Activated CD8-positive, alpha-beta memory T cell treated with anti-CD3 and anti-CD28 coated beads, Interleukin-2, amount 50 U/mL, for 1 hour (primary cell): ENCODE results near the gene JMJD1C.
"Not testable (repeated sequence)": the region's sequence is repeated elsewhere in the genome, so short reads cannot be mapped to it uniquely, and the experiment has no call there.

Source experiments
- DNase-seq: peaks from one replicate; pipeline ENCODE4 v3.0.0-alpha.2; 2020; ENCODE audit errors: extremely low read depth

Gene JMJD1C

DNA sequence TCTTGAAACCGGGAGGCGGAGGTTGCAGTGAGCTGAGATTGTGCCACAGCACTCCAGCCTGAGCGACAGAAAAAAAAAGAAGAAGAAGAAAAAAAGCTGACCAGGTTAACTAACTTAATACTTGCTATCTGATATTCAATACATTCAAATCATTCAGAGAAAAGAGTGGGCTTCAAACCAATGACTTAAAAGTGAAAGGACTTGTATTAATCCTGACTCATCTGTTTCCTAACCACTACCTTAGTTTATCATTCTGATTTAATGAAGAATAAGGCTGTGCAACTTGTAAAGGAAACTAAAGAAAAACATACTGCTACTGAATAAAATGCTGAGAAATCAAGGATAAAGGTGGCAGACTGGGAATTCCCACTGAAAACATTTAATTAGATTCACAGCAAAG lies 204.3 kb downstream of the JMJD1C start:
- DNase-seq, result no peak

- no peak for DNase-seq
These were observed 204.9 kb downstream of the JMJD1C start for GRCh38 chr10:63260860-63261251.

GRCh38 chr10:63260103-63260859 lies 205.5 kb downstream of the JMJD1C start:
- no peak for DNase-seq

- no peak for DNase-seq
These were observed 206.7 kb downstream of the JMJD1C start for GRCh38 chr10:63258920-63259678.

DNA sequence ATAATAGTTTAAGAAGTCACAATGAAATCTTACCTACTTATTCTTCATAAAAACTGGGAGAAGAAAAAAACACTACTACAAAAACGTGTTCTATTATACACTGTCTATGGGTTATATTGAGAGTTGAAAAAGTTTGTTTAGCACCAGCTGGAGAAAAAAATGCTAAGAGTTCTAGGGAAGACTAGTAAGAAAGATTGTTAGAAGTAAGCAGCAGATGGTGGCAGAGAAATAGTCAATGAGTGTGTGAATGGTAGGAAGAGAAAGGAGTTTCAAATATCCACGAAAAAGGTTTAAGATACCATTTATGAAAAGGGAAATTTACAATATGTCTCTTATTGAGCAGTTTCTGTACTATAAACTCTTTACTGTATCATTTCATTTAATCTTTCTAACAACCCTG lies 208.0 kb downstream of the JMJD1C start:
- no peak for DNase-seq

DNA sequence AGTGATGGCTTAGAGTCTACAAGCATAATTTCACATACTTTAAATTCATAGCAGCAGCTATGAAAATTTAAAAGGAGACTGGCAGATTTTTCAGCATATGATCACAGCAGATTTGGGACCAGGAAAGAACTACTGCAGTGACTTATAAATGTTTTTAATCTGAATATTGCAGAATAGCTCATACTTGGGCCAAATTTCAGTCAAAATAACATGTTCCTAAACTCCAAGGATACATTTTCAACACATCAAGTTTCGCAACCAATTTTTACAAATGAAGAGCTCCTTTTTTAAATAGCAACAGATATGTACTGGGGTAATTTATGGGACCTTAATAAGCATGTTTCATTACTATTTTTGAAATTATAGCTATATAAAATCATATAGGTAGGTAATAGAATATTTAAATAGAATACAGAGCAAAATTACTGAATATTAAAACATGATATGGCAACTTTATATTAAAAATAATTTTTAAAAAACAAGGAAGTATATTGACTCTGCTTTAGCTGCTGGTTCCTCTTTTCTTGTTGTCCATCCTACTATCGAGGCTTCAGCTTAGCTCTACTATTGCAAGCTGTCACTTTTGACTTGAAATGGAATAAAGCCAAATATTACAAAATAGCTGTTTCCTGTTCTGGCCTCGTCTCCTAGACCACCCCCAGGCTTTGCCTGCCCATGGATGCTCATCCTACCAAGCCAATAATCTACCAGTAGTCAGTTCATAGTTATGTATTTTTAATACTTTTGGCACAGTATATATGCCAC lies 209.6 kb downstream of the JMJD1C start:
- DNase-seq, result no peak

DNA sequence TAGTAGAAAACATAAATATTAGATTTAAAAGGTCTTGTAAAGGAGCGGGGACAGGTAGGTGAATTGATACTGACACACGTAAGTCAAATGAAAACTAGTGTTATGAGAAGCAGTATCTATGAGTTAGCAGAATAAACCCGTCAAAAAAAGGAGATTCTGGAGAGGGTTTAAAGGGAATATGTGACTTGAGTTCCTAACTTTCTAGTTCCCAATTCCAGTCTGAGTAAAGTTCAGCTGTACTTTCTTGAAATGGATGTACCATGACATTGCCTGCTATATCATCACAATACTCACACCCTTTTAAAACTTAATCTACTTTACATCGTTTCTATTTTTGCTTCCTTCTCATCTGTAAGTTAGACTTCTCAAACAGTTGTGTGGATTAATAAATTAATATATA lies 210.5 kb downstream of the JMJD1C start:
- DNase-seq, result no peak

DNA sequence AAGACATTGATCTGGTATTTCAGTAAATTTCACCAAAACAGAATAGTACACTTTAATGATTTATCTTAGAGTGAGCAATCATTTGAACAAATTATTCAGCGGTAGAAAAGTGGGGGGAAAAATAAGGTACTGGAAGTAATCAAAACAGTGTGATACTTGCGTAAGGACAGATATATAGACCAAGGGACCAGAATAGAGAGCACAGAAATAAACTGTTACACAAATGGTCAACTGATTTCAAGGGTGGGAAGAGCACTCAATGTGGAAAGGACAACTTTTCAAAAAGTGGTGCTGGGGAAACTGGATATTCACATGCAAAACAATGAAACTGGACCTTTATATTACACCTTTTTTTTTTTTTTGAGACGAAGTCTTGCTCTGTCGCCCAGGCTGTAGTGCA lies 212.7 kb downstream of the JMJD1C start:
- DNase-seq, result no peak

- no peak for DNase-seq
These were observed 213.5 kb downstream of the JMJD1C start for GRCh38 chr10:63252095-63252762.

DNA sequence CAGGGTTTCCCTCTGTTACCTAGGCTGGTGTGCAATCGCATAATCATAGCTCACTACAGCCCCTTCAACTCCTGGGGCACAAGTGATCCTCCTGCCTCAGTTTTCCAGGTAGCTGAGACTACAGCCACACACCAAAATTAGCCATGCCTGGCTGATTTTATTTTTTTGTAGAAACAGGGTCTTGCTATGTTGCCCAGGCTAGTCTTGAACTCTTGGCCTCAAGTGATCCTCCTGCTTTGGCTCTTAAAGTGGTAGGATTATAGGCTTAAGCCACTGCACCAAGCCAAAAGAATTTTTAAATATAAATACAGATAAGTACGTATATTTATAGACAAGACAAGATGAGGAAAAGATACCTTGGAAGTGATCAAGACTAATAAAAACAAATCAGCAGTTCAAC lies 215.7 kb downstream of the JMJD1C start:
- no peak for DNase-seq

GRCh38 chr10:63247771-63248170 lies 218.0 kb downstream of the JMJD1C start:
- DNase-seq, result no peak

DNA sequence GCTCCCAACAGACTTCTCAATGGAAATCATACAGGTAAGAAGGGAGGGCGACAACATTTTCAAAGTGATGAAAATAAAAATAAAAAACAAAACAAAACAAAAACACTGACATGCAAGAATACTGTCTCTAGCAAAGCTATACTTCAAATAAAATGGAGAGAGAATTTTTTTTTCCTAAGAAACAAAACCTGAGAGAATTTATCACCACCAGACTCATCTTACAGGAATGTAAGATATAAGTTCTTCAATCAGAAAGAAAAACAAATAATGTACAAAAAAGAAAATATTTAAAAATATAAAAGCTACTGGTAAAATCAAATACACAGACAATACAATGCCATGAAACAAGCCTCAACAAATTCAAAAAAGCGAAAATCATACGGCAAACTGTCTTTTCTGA lies 219.4 kb downstream of the JMJD1C start:
- DNase-seq, result no peak

DNA sequence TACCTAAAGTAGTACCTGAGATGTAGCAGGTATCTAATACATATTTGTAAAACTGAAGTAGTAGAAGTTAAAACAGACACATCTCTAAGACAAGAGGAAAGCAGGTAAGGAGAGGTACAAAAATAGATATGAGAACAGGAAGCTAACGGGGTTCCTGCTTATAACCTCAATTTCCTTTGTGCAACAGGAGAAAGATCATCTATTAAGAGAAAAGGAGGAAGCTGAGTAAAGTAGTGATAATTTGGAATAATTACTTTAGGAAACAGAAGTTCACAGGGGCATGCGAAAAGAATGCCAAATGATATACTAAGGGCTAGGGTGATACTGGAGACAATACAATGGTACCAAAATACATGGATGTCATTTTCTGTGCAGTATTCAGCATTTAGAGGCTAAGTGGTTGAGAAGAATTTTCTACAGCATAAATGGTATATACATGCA lies 223.9 kb downstream of the JMJD1C start:
- no peak for DNase-seq

DNA sequence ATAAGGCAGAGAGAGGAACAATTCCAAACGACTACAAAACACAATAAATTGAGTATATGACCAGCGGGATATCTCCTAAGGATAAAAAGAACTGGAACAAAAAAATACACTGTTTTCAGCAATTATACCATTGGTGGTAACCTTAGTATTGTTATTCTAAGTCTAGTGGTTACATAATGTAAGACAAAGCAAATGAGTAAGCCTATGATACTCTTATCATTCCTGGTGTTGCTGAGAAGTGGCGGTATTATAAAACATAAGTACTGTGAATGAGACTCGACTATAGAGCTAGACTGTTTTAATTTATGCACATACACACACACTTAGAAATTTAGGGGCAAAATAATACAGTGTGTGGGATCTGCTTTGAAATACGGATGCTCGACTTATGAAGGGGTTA lies 225.0 kb downstream of the JMJD1C start:
- DNase-seq, result no peak

- no peak for DNase-seq
These were observed 227.3 kb downstream of the JMJD1C start for GRCh38 chr10:63238501-63238900.

- DNase-seq, result no peak
These were observed 228.4 kb downstream of the JMJD1C start for GRCh38 chr10:63237396-63237795.

GRCh38 chr10:63236113-63236935 lies 229.5 kb downstream of the JMJD1C start:
- DNase-seq, result no peak

DNA sequence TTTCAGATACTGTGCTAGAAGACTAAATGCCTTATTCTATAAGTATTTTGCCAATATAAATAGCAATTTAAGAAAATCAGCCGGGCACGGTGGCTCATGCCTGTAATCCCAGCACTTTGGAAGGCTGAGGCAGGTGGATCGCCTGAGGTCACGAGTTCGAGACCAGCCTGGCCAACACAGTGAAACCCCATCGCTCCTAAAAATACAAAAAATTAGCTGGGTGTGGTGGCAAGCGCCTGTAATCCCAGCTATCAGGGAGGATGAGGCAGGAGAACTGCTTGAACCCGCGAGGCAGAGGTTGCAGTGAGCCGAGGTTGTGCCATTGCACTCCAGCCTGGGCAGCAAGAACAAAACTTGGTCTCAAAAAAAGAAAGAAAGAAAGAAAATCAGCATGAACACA lies 230.6 kb downstream of the JMJD1C start:
- not testable (repeated sequence) for DNase-seq

- DNase-seq, result no peak
These were observed 236.6 kb downstream of the JMJD1C start for GRCh38 chr10:63229161-63229560.

- no peak for DNase-seq
These were observed 237.5 kb downstream of the JMJD1C start for GRCh38 chr10:63228237-63228636.
